Mammary epithelial cell (primary cell): Measurements from ENCODE around the gene ME3.

Experiments
- CTCF ChIP-seq, 2 donors: IDR thresholded peaks in 1 of 2; conservative IDR thresholded peaks in 1 of 2; 2 replicates each; pipeline ENCODE4 v1.5.1; 2011 to 2012; ENCODE audit warnings: inconsistent platforms in 2 of 2, low read length in 2 of 2, mild to moderate bottlenecking in 2 of 2, control low read depth in 1 of 2, low read depth in 1 of 2; ENCODE audit not compliant: insufficient read depth in 1 of 2; ENCODE audit errors: extremely low read depth in 1 of 2
- EZH2 ChIP-seq: IDR thresholded peaks from 2 replicates; pipeline ENCODE4 v1.6.1; 2012; ENCODE audit warnings: low read length, inconsistent platforms, borderline replicate concordance

GRCh38 chr11:86482692-86483091 lies 189.7 kb downstream of the ME3 start:
- TF ChIP-seq CTCF (conservative IDR thresholded peaks at IDR 0.05 in 1 of 2, IDR thresholded peaks at IDR 0.05 in 1 of 2; ENCODE audit: extremely low read depth in 1 of 2, insufficient read depth in 1 of 2, low read depth in 1 of 2, low read length in 2 of 2): no peak
- no peak for TF ChIP-seq EZH2
